Liver (tissue), 9 donors: ENCODE results near the gene ERN1. TPM values are rescaled to one million over a fixed set of nuclear protein-coding genes. Genes with fewer than 3 reads are reported as not detected.
A peak's percentile ranks its signal among the peaks of the same experiment; 100 is the strongest.

Experiments used
- DNase-seq: peaks from one replicate; pipeline ENCODE4 v3.0.0-alpha.2; 2017; ENCODE audit warnings: low spot score
- H3K27ac ChIP-seq, 2 donors: one replicate each; pipeline ENCODE4 v1.7.0; 2013; ENCODE audit warnings: inconsistent platforms in 2 of 2, low read length in 2 of 2, control low read depth in 1 of 2, low read depth in 1 of 2, mild to moderate bottlenecking in 1 of 2
- H3K27me3 ChIP-seq, 4 donors: one replicate each; pipeline versions ENCODE4 v1.6.1 to v1.7.0; 2013; ENCODE audit warnings: low read length in 3 of 4, inconsistent platforms in 1 of 4, mild to moderate bottlenecking in 1 of 4, moderate library complexity in 1 of 4; ENCODE audit not compliant: control insufficient read depth in 4 of 4, insufficient read depth in 4 of 4
- H3K36me3 ChIP-seq, 4 donors: one replicate each; pipeline versions ENCODE4 v1.6.1 to v1.7.0; 2013; ENCODE audit warnings: low read length in 3 of 4, mild to moderate bottlenecking in 3 of 4, low read depth in 1 of 4, moderate library complexity in 1 of 4; ENCODE audit not compliant: control insufficient read depth in 4 of 4, insufficient read depth in 3 of 4
- H3K4me1 ChIP-seq, 4 donors: one replicate each; pipeline versions ENCODE4 v1.6.1 to v1.7.0; 2013; ENCODE audit warnings: low read length in 3 of 4, mild to moderate bottlenecking in 3 of 4, moderate library complexity in 1 of 4; ENCODE audit not compliant: control insufficient read depth in 4 of 4, insufficient read depth in 4 of 4
- H3K4me3 ChIP-seq, 3 donors: one replicate each; pipeline versions ENCODE4 v1.6.1 to v1.7.0; 2013; ENCODE audit warnings: low read length in 3 of 3, control low read depth in 1 of 3, low read depth in 1 of 3, mild to moderate bottlenecking in 1 of 3
- H3K9ac ChIP-seq, 2 donors: one replicate each; pipeline ENCODE4 v1.7.0; 2013; ENCODE audit warnings: low read length in 2 of 2, mild to moderate bottlenecking in 2 of 2, moderate library complexity in 2 of 2, control low read depth in 1 of 2, low read depth in 1 of 2
- H3K9me3 ChIP-seq, 4 donors: one replicate each; pipeline versions ENCODE4 v1.6.1 to v1.7.0; 2013; ENCODE audit warnings: low read length in 3 of 4; ENCODE audit not compliant: control insufficient read depth in 4 of 4
- ATF3 ChIP-seq: IDR thresholded peaks from 2 replicates; pipeline ENCODE4 v1.6.1; 2016; ENCODE audit warnings: antibody characterized with exemption
- CTCF ChIP-seq: fragments of 150-350 bp; IDR thresholded peaks from 2 replicates; pipeline ENCODE4 v1.5.1; 2017; ENCODE audit warnings: improper control_type of control experiment, low read depth, low read length; ENCODE audit not compliant: missing input control
- EGR1 ChIP-seq, 2 donors: IDR thresholded peaks; 2 replicates each; pipeline ENCODE4 v1.6.1; 2016 to 2018; ENCODE audit warnings: antibody characterized with exemption in 2 of 2, low read depth in 2 of 2
- FOXA2 ChIP-seq: IDR thresholded peaks from 2 replicates; pipeline ENCODE4 v1.6.1; 2016; ENCODE audit warnings: antibody characterized with exemption
- JUND ChIP-seq, 2 donors: IDR thresholded peaks; 2 replicates each; pipeline ENCODE4 v1.6.1; 2016; ENCODE audit warnings: antibody characterized with exemption in 2 of 2
- MAX ChIP-seq: IDR thresholded peaks from 2 replicates; pipeline ENCODE4 v1.6.1; 2016; ENCODE audit warnings: antibody characterized with exemption
- RAD21 ChIP-seq, 2 donors: IDR thresholded peaks; 2 replicates each; pipeline ENCODE4 v1.6.1; 2016; ENCODE audit warnings: antibody characterized with exemption in 2 of 2, mild to moderate bottlenecking in 2 of 2
- REST ChIP-seq: IDR thresholded peaks from 2 replicates; pipeline ENCODE4 v1.6.1; 2016; ENCODE audit warnings: antibody characterized with exemption, mild to moderate bottlenecking
- RXRA ChIP-seq, 2 donors: IDR thresholded peaks; 2 replicates each; pipeline ENCODE4 v1.6.1; 2017 to 2018; ENCODE audit warnings: antibody characterized with exemption in 2 of 2, mild to moderate bottlenecking in 1 of 2
- SP1 ChIP-seq: IDR thresholded peaks from 2 replicates; pipeline ENCODE4 v1.6.1; 2018; ENCODE audit warnings: antibody characterized with exemption, mild to moderate bottlenecking
- TAF1 ChIP-seq: conservative IDR thresholded peaks from 2 replicates; pipeline ENCODE4 v1.6.1; 2016; ENCODE audit warnings: antibody characterized with exemption, mild to moderate bottlenecking
- YY1 ChIP-seq: IDR thresholded peaks from 2 replicates; pipeline ENCODE4 v1.6.1; 2016; ENCODE audit warnings: antibody characterized with exemption, mild to moderate bottlenecking
- ZBTB33 ChIP-seq: IDR thresholded peaks from 2 replicates; pipeline ENCODE4 v1.6.1; 2016; ENCODE audit warnings: antibody characterized with exemption
- WGBS: extraction: QIAGEN DNeasy Blood & Tissue Kit; methylation state at CpG from one replicate; pipeline ENCODE4 v1.1.7; 2013; 5-methylcytosine and 5-hydroxymethylcytosine counted together
- polyA plus RNA-seq, 2 donors: library from polyadenylated mRNA; stranded (reverse) in 1 of 2; unstranded in 1 of 2; fragments of 200-250 nt in 1 of 2; fragments of >200 nt in 1 of 2; fragmentation: Nextera tagmentation in 1 of 2; extraction: Ambion mirVana in 1 of 2; gene quantifications; one replicate each; pipeline versions ENCODE4 v1.2.1 to v1.2.3, GENCODE V29; 2013 to 2015
- total RNA-seq, 2 donors: library from RNA; depleted of rRNA; stranded (reverse); fragments of >200 nt; gene quantifications; one replicate each; pipeline ENCODE4 v1.2.3, GENCODE V29; 2014
- donor health status: healthy.
- donor health status: healthy.
- donor health status: healthy.
- donor health status: healthy.
- donor health status: healthy.

Gene ERN1
- total and polyA plus RNA-seq, 4 donors, result 6.3 to 35.1 (median 14.9) TPM

GRCh38 chr17:64032081-64032480 is 97.9 kb downstream of the ERN1 start:
- Histone ChIP-seq H3K4me3 (no peak overlapping the region), H3K9ac (no peak overlapping the region), H3K27ac (no peak overlapping the region), H3K4me1 (no peaks in the 10 kb centered on the region), H3K27me3 (no peaks in the 10 kb centered on the region), H3K9me3 (no peaks in the 10 kb centered on the region), H3K36me3 (peaks cover 0 to 2% (median 0%) of the 10 kb centered on the region in 4 donors)
- TF ChIP-seq TAF1 (no peak), JUND (IDR thresholded peaks at IDR 0.05) (no peak), RAD21 (IDR thresholded peaks at IDR 0.05) (no peak), REST (no peak), SP1 (no peak)
- no peak for DNase-seq
- WGBS, result 94% methylated on average over 4 of the region's 4 CpGs

GRCh38 chr17:64028874-64029464 is 101.0 kb downstream of the ERN1 start:
- H3K9ac ChIP-seq, result no peak overlapping the region
- H3K4me1 ChIP-seq, result peaks cover 0 to 8% (median 2%) of the 10 kb centered on the region in 4 donors
- H3K27me3 ChIP-seq, result no peaks in the 10 kb centered on the region
- peak; percentile 64 for DNase-seq
- H3K9me3 ChIP-seq, result no peaks in the 10 kb centered on the region
- H3K27ac ChIP-seq, result no peak overlapping the region
- no peaks in the 10 kb centered on the region for H3K36me3 ChIP-seq
- no peak overlapping the region for H3K4me3 ChIP-seq
- WGBS, result 10% methylated on average over 3 of the region's 3 CpGs
- TF ChIP-seq RAD21 (IDR thresholded peaks at IDR 0.05) (peak; percentile 83), CTCF (peak; percentile 71), ZBTB33 (no peak)

GRCh38 chr17:64025732-64026294 is 104.1 kb downstream of the ERN1 start:
- peak overlapping the region in 1 of 3 donors; percentile 22 for H3K4me3 ChIP-seq
- 4% methylated on average over 21 of the region's 21 CpGs for WGBS
- TF ChIP-seq FOXA2 (no peak), REST (no peak), MAX (no peak), EGR1 (IDR thresholded peaks at IDR 0.05; ENCODE audit: low read depth in 2 of 2) (no peak), TAF1 (no peak), YY1 (peak; percentile 12), RXRA (IDR thresholded peaks at IDR 0.05) (no peak), JUND (IDR thresholded peaks at IDR 0.05) (no peak), ATF3 (no peak)

More at GRCh38 chr17:64025732-64026294, 104.1 kb downstream of the ERN1 start:
- Histone ChIP-seq H3K36me3 (no peaks in the 10 kb centered on the region), H3K27ac (peak overlapping the region in 1 of 2 donors; percentile 22), H3K9me3 (no peaks in the 10 kb centered on the region), H3K4me1 (peaks cover 0 to 8% (median 2%) of the 10 kb centered on the region in 4 donors), H3K27me3 (no peaks in the 10 kb centered on the region), H3K9ac (no peak overlapping the region)
- DNase-seq, result peak; percentile 79
